Measurements from ENCODE around the gene CDCA4. TPM values are rescaled to one million over a fixed set of nuclear protein-coding genes. Genes with fewer than 3 reads are reported as not detected.
A peak's percentile ranks its signal among the peaks of the same experiment; 100 is the strongest.
"Not testable (repeated sequence)": the region's sequence is repeated elsewhere in the genome, so short reads cannot be mapped to it uniquely, and the experiment has no call there.

Gene CDCA4
- total RNA-seq, 1 experiment from 2014 or later, result 24.9 TPM

DNA sequence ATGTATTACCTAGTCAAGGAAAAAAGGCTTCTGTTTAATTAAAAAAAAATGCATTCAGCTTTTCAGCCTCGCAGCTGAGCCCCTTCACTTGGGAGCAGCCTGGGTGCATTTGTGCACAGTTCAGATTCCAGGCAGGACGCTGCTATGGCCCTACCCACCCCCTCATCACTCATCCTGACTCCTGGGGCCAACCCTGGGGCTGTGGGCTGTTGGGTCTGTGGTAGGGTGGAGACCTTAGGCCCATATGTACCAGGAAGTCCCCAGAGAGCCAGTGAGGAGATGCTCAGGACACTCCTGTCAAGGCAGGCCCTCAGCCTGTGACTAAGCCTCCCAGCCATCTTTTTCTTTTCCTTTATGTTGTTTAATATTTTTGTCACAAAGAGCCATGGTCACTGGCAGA is 9.3 kb upstream of the CDCA4 start:
- Histone ChIP-seq H3K27me3 (ENCODE audit: insufficient read depth, low read depth) (no peaks in the 10 kb centered on the region), H4K20me1 (ENCODE audit: insufficient read depth) (no peaks in the 10 kb centered on the region), H3K79me2 (ENCODE audit: low read depth) (no peaks in the 10 kb centered on the region), H2AFZ (no peak overlapping the region), H3K9me2 (ENCODE audit: insufficient read depth) (no peaks in the 10 kb centered on the region), H3K4me2 (no peak overlapping the region), H3F3A (ENCODE audit: insufficient read depth, low read depth) (peaks cover 43% of the 10 kb centered on the region), H3K9me3 (ENCODE audit: insufficient read depth, low read depth) (peaks cover 4% of the 10 kb centered on the region), H3K36me3 (ENCODE audit: low read depth) (no peaks in the 10 kb centered on the region), H3K27ac (no peak overlapping the region), H3K4me1 (replicated peaks; ENCODE audit: insufficient read depth) (peaks cover 54% of the 10 kb centered on the region), H3K4me3 (no peak overlapping the region)
- no TSS peak for BruUV-seq (replicated peaks)
- ChIA-PET CTCF (no interaction called here), POLR2A (ENCODE audit: unreplicated experiment) (no interaction called here)
- no peak for DNase-seq
- intact Hi-C loops (cut with micrococcal nuclease; ENCODE audit: unreplicated experiment), result no loop called here
- TF ChIP-seq EZH2 (IDR thresholded peaks at IDR 0.05; ENCODE audit: low read depth), result no peak
- TF ChIP-seq, protein P1, sequence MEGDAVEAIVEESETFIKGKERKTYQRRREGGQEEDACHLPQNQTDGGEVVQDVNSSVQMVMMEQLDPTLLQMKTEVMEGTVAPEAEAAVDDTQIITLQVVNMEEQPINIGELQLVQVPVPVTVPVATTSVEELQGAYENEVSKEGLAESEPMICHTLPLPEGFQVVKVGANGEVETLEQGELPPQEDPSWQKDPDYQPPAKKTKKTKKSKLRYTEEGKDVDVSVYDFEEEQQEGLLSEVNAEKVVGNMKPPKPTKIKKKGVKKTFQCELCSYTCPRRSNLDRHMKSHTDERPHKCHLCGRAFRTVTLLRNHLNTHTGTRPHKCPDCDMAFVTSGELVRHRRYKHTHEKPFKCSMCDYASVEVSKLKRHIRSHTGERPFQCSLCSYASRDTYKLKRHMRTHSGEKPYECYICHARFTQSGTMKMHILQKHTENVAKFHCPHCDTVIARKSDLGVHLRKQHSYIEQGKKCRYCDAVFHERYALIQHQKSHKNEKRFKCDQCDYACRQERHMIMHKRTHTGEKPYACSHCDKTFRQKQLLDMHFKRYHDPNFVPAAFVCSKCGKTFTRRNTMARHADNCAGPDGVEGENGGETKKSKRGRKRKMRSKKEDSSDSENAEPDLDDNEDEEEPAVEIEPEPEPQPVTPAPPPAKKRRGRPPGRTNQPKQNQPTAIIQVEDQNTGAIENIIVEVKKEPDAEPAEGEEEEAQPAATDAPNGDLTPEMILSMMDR (conservative IDR thresholded peaks at IDR 0.05), result no peak

DNA sequence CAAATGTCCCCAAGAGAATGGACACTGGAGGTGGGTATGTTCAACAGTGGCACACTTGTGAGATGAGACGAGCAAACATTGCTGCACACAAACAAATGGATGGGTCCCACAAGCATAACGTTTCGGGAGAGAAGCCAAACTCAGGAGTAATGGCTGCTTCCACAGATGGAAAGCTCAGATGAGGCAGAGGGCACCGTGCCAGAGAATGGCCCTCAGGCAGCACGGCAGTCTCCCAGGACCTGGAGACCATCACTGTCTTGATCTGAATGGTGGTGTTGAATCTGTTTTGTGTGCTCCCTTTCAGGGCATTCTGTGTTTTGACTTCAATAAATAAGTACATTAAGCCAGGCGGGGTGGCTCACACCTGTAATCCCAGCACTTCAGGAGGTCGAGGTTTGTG is 8.5 kb upstream of the CDCA4 start:
- peaks cover 49% of the 10 kb centered on the region for H3F3A ChIP-seq (ENCODE audit: insufficient read depth, low read depth)
- no peak for DNase-seq
- H2AFZ ChIP-seq, result no peak overlapping the region
- TF ChIP-seq EZH2 (IDR thresholded peaks at IDR 0.05; ENCODE audit: low read depth), result no peak
- TF ChIP-seq, protein P1 (conservative IDR thresholded peaks at IDR 0.05), result no peak
- no peaks in the 10 kb centered on the region for H3K27me3 ChIP-seq (ENCODE audit: insufficient read depth, low read depth)
- no peaks in the 10 kb centered on the region for H3K79me2 ChIP-seq (ENCODE audit: low read depth)
- ChIA-PET CTCF (no interaction called here), POLR2A (ENCODE audit: unreplicated experiment) (no interaction called here)
- H3K4me3 ChIP-seq, result no peak overlapping the region
- no peaks in the 10 kb centered on the region for H3K9me2 ChIP-seq (ENCODE audit: insufficient read depth)
- BruUV-seq (replicated peaks), result no TSS peak
- no peaks in the 10 kb centered on the region for H3K36me3 ChIP-seq (ENCODE audit: low read depth)
- no peak overlapping the region for H3K4me2 ChIP-seq
- no peaks in the 10 kb centered on the region for H4K20me1 ChIP-seq (ENCODE audit: insufficient read depth)
- peaks cover 4% of the 10 kb centered on the region for H3K9me3 ChIP-seq (ENCODE audit: insufficient read depth, low read depth)
- intact Hi-C loops (cut with micrococcal nuclease; ENCODE audit: unreplicated experiment), result no loop called here
- peaks cover 59% of the 10 kb centered on the region for H3K4me1 ChIP-seq (replicated peaks; ENCODE audit: insufficient read depth)
- H3K27ac ChIP-seq, result no peak overlapping the region

DNA sequence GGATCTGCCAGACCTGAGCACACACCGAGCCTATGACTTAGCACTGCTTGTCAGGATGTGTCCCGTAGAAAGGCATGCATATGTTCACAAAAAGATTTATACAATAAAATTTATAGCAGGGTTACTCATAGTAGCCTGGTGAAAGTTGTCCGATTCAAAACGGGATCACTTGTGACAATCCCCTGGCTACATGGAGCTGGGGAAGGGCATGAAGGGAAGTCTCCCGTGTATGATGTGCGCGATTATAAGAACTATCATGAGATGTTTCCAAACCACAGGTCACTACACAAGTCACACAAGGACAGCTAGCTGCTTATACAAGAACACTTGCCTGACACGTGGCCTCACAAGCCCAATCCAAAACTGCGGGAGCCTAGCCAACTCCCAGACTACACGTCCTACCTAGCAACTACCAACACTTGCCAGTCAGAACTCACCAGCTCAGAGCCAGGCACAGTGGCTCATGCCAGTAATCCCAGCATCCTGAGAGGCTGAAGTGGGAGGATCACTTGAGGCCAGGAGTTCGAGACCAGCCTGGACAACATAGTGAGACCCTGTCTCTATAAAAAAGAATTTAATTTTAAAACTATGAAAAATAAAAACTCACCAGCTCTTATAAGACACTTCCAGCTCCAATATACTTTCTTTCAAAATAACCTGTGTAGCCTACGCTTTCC is 7.5 kb upstream of the CDCA4 start:
- Histone ChIP-seq H3K36me3 (ENCODE audit: low read depth) (no peaks in the 10 kb centered on the region), H3K9me2 (ENCODE audit: insufficient read depth) (no peaks in the 10 kb centered on the region), H3K4me3 (no peak overlapping the region), H3K79me2 (ENCODE audit: low read depth) (no peaks in the 10 kb centered on the region), H3K27ac (no peak overlapping the region), H3K4me1 (replicated peaks; ENCODE audit: insufficient read depth) (peaks cover 63% of the 10 kb centered on the region), H3K27me3 (ENCODE audit: insufficient read depth, low read depth) (no peaks in the 10 kb centered on the region), H3K4me2 (no peak overlapping the region), H4K20me1 (ENCODE audit: insufficient read depth) (no peaks in the 10 kb centered on the region), H3K9me3 (ENCODE audit: insufficient read depth, low read depth) (peaks cover 4% of the 10 kb centered on the region), H2AFZ (no peak overlapping the region), H3F3A (ENCODE audit: insufficient read depth, low read depth) (peaks cover 58% of the 10 kb centered on the region)
- TF ChIP-seq, protein P1 (conservative IDR thresholded peaks at IDR 0.05), result no peak
- no peak for TF ChIP-seq EZH2 (IDR thresholded peaks at IDR 0.05; ENCODE audit: low read depth)
- CTCF ChIA-PET, result no interaction called here
- POLR2A ChIA-PET (ENCODE audit: unreplicated experiment), result no interaction called here
- intact Hi-C loops (cut with micrococcal nuclease; ENCODE audit: unreplicated experiment), result no loop called here
- no TSS peak for BruUV-seq (replicated peaks)
- DNase-seq, result no peak

DNA sequence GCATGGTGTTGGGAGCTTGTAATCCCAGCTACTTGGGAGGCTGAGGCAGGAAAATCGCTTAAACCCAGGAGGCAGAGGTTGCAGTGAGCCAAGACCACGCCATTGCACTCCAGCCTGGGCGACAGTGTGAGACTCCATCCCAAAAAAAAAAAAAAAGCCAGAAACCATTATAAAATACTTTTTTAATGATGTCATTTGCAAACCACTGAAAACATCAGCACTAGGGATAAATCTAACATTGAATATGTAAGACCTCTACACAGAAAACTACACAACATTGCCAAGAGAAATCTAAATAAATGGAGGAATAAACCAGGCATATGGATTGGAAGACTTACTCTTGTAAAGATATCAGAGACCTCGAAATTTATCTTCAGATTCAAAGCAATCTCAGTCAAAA is 6.8 kb upstream of the CDCA4 start:
- H3K36me3 ChIP-seq (ENCODE audit: low read depth); H3K27me3 ChIP-seq (ENCODE audit: insufficient read depth, low read depth); H3K9me2 ChIP-seq (ENCODE audit: insufficient read depth); CTCF ChIA-PET; H3K79me2 ChIP-seq (ENCODE audit: low read depth); H4K20me1 ChIP-seq (ENCODE audit: insufficient read depth); H3K4me3 ChIP-seq; DNase-seq; H2AFZ ChIP-seq; H3K27ac ChIP-seq; POLR2A ChIA-PET (ENCODE audit: unreplicated experiment); H3K9me3 ChIP-seq (ENCODE audit: insufficient read depth, low read depth); intact Hi-C loops (cut with micrococcal nuclease; ENCODE audit: unreplicated experiment); H3K4me2 ChIP-seq: not testable (repeated sequence)
- TSS peak; percentile 77 for BruUV-seq (replicated peaks)
- Histone ChIP-seq H3K4me1 (replicated peaks; ENCODE audit: insufficient read depth) (peaks cover 63% of the 10 kb centered on the region), H3F3A (ENCODE audit: insufficient read depth, low read depth) (peaks cover 59% of the 10 kb centered on the region)
